CD4-positive, alpha-beta T cell treated with Interleukin-17A for 4 hours (primary cell): Measurements from ENCODE around the gene CGB5.
A peak's percentile ranks its signal among the peaks of the same experiment; 100 is the strongest.
"Not testable (repeated sequence)": the region's sequence is repeated elsewhere in the genome, so short reads cannot be mapped to it uniquely, and the experiment has no call there.

Experiments used
- DNase-seq: peaks from one replicate; pipeline ENCODE4 v3.0.0-alpha.2; 2020; ENCODE audit warnings: mixed read lengths

Gene CGB5

GRCh38 chr19:49043548-49043947, at the start of gene CGB5:
CGB5 (plus strand) TSS chr19:49043848; CDS start chr19:49044210, 362 bp downstream.
- not testable (repeated sequence) for DNase-seq

GRCh38 chr19:48994035-48994386, 49.6 kb upstream of the CGB5 start:
- DNase-seq = no peak

- peak; percentile 71 for DNase-seq
Measured at GRCh38 chr19:48997972-48998371, 45.7 kb upstream of the CGB5 start.

- DNase-seq = peak; percentile 76
Measured at GRCh38 chr19:48999481-49000325, 43.9 kb upstream of the CGB5 start.

GRCh38 chr19:49004133-49004532, 39.5 kb upstream of the CGB5 start:
- no peak for DNase-seq

- no peak for DNase-seq
Measured at GRCh38 chr19:49004964-49005614, 38.6 kb upstream of the CGB5 start.

- DNase-seq = no peak
Measured at GRCh38 chr19:49006905-49007304, 36.7 kb upstream of the CGB5 start.

GRCh38 chr19:49009828-49010227, 33.8 kb upstream of the CGB5 start:
- no peak for DNase-seq

GRCh38 chr19:49010453-49010852, 33.2 kb upstream of the CGB5 start:
- DNase-seq = no peak

GRCh38 chr19:49011194-49011593, 32.5 kb upstream of the CGB5 start:
- DNase-seq = no peak

GRCh38 chr19:49014123-49014869, 29.4 kb upstream of the CGB5 start:
- DNase-seq = no peak

GRCh38 chr19:49014870-49015255, 28.8 kb upstream of the CGB5 start:
- DNase-seq = no peak

GRCh38 chr19:49016067-49016839, 27.4 kb upstream of the CGB5 start:
- DNase-seq = no peak

GRCh38 chr19:49017041-49017665, 26.5 kb upstream of the CGB5 start, which contains the start of gene LHB:
LHB (minus strand) TSS chr19:49017091; CDS start chr19:49017081, 10 bp downstream.
- DNase-seq = no peak

GRCh38 chr19:49017666-49018351, 25.8 kb upstream of the CGB5 start:
- DNase-seq = peak; percentile 71

GRCh38 chr19:49018388-49019241, 25.0 kb upstream of the CGB5 start:
- DNase-seq = peak; percentile 47

GRCh38 chr19:49019242-49019932, 24.3 kb upstream of the CGB5 start:
- peak; percentile 83 for DNase-seq

GRCh38 chr19:49020342-49020741, 23.3 kb upstream of the CGB5 start:
- DNase-seq = no peak

- no peak for DNase-seq
Measured at GRCh38 chr19:49020931-49021895, 22.4 kb upstream of the CGB5 start.
